ENCODE data around the gene ADORA1.

Gene ADORA1

GRCh38 chr1:203103216-203103615 lies 24.3 kb upstream of the ADORA1 start:
- Histone ChIP-seq H3K36me3 (replicated peaks; ENCODE audit: insufficient read depth, low read length) (no peaks in the 10 kb centered on the region), H3K4me3 (ENCODE audit: low read length) (no peak overlapping the region), H3K9me3 (replicated peaks; ENCODE audit: insufficient read depth, low read length) (no peaks in the 10 kb centered on the region), H3K79me2 (ENCODE audit: low read length) (no peaks in the 10 kb centered on the region), H3K9me2 (replicated peaks; ENCODE audit: insufficient read depth, low read length) (no peaks in the 10 kb centered on the region), H3K9ac (ENCODE audit: low read length) (no peak overlapping the region), H2AFZ (ENCODE audit: low read length) (no peak overlapping the region), H4K20me1 (ENCODE audit: insufficient read depth, low read length) (no peaks in the 10 kb centered on the region), H3K27me3 (replicated peaks; ENCODE audit: insufficient read depth, low read length) (no peaks in the 10 kb centered on the region), H3K27ac (ENCODE audit: low read length) (no peak overlapping the region), H3K4me2 (ENCODE audit: low read depth, low read length) (no peak overlapping the region), H3K4me1 (ENCODE audit: low read length) (peaks cover 5% of the 10 kb centered on the region; the same call in 1 of the 2 replicates), H3F3A (ENCODE audit: insufficient read depth, low read length) (no peaks in the 10 kb centered on the region)
- no peak for TF ChIP-seq EZH2phosphoT487 (IDR thresholded peaks at IDR 0.05; ENCODE audit: low read length)
- no peak for TF ChIP-seq CTCF (IDR thresholded peaks at IDR 0.05; ENCODE audit: low read length)
- no peak for TF ChIP-seq EZH2 (optimal IDR thresholded peaks at IDR 0.05; ENCODE audit: low read depth, low read length)
- no peak for DNase-seq

GRCh38 chr1:203103829-203104495 lies 23.6 kb upstream of the ADORA1 start:
- TF ChIP-seq CTCF (IDR thresholded peaks at IDR 0.05; ENCODE audit: low read length) (no peak), EZH2phosphoT487 (IDR thresholded peaks at IDR 0.05; ENCODE audit: low read length) (no peak), EZH2 (optimal IDR thresholded peaks at IDR 0.05; ENCODE audit: low read depth, low read length) (no peak)
- Histone ChIP-seq H3K9ac (ENCODE audit: low read length) (no peak overlapping the region), H3K36me3 (replicated peaks; ENCODE audit: insufficient read depth, low read length) (no peaks in the 10 kb centered on the region), H3K79me2 (ENCODE audit: low read length) (no peaks in the 10 kb centered on the region), H3F3A (ENCODE audit: insufficient read depth, low read length) (no peaks in the 10 kb centered on the region), H2AFZ (ENCODE audit: low read length) (no peak overlapping the region), H3K4me3 (ENCODE audit: low read length) (no peak overlapping the region), H3K4me2 (ENCODE audit: low read depth, low read length) (no peak overlapping the region), H4K20me1 (ENCODE audit: insufficient read depth, low read length) (no peaks in the 10 kb centered on the region), H3K4me1 (ENCODE audit: low read length) (peaks cover 5% of the 10 kb centered on the region; the same call in 1 of the 2 replicates), H3K27me3 (replicated peaks; ENCODE audit: insufficient read depth, low read length) (no peaks in the 10 kb centered on the region), H3K27ac (ENCODE audit: low read length) (no peak overlapping the region), H3K9me3 (replicated peaks; ENCODE audit: insufficient read depth, low read length) (no peaks in the 10 kb centered on the region), H3K9me2 (replicated peaks; ENCODE audit: insufficient read depth, low read length) (no peaks in the 10 kb centered on the region)
- no peak for DNase-seq

GRCh38 chr1:203104789-203105390 lies 22.6 kb upstream of the ADORA1 start:
- Histone ChIP-seq H3K79me2 (ENCODE audit: low read length) (no peaks in the 10 kb centered on the region), H3K27ac (ENCODE audit: low read length) (no peak overlapping the region), H2AFZ (ENCODE audit: low read length) (no peak overlapping the region), H3K9me3 (replicated peaks; ENCODE audit: insufficient read depth, low read length) (no peaks in the 10 kb centered on the region), H3F3A (ENCODE audit: insufficient read depth, low read length) (no peaks in the 10 kb centered on the region), H4K20me1 (ENCODE audit: insufficient read depth, low read length) (no peaks in the 10 kb centered on the region), H3K4me2 (ENCODE audit: low read depth, low read length) (no peak overlapping the region), H3K9me2 (replicated peaks; ENCODE audit: insufficient read depth, low read length) (no peaks in the 10 kb centered on the region), H3K4me1 (ENCODE audit: low read length) (peaks cover 5% of the 10 kb centered on the region; the same call in 1 of the 2 replicates), H3K9ac (ENCODE audit: low read length) (no peak overlapping the region), H3K4me3 (ENCODE audit: low read length) (no peak overlapping the region), H3K27me3 (replicated peaks; ENCODE audit: insufficient read depth, low read length) (no peaks in the 10 kb centered on the region), H3K36me3 (replicated peaks; ENCODE audit: insufficient read depth, low read length) (no peaks in the 10 kb centered on the region)
- DNase-seq = no peak
- TF ChIP-seq EZH2 (optimal IDR thresholded peaks at IDR 0.05; ENCODE audit: low read depth, low read length) (no peak), EZH2phosphoT487 (IDR thresholded peaks at IDR 0.05; ENCODE audit: low read length) (no peak), CTCF (IDR thresholded peaks at IDR 0.05; ENCODE audit: low read length) (no peak)

All from MM.1S (cell line).